ENCODE results near the gene CWC22. TPM values are rescaled to one million over a fixed set of nuclear protein-coding genes. Genes with fewer than 3 reads are reported as not detected.

Gene CWC22
- polyA plus RNA-seq, 1 donor from 2014 or later: 16.0 TPM

DNA sequence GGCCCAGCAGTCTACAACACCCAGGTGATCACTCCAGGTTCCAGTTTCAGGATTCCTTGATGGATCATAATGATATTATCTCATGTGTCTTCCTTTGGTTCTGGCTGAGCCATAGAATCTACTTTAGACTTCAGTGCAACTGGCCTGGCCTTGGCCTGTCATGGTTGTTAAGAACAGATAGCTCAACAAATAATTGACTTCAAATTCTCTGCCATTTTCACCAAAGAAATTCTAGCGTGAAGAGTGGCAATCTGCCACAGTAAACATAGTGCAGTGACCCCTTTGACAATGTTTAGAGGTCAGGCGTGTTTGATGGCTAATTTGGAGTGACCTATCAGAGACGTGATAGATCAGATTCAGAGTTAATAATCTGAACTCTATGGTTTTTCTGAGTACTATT is 95.5 kb downstream of the CWC22 start:
- Histone ChIP-seq H3K4me2 (ENCODE audit: low read length) (no peak overlapping the region), H3K27me3 (ENCODE audit: insufficient read depth, low read depth, low read length) (no peaks in the 10 kb centered on the region), H3K9ac (ENCODE audit: low read length) (no peak overlapping the region), H4K20me1 (ENCODE audit: insufficient read depth) (no peaks in the 10 kb centered on the region), H3K27ac (ENCODE audit: low read length) (no peak overlapping the region), H3K79me2 (replicated peaks; ENCODE audit: insufficient read depth, low read length) (no peaks in the 10 kb centered on the region), H3K9me2 (ENCODE audit: insufficient read depth, low read length) (no peaks in the 10 kb centered on the region), H3K4me3 (ENCODE audit: low read length) (no peak overlapping the region), H3K9me3 (ENCODE audit: low read length) (no peaks in the 10 kb centered on the region), H2AFZ (ENCODE audit: low read depth, low read length) (no peak overlapping the region), H3K36me3 (ENCODE audit: insufficient read depth, low read length) (no peaks in the 10 kb centered on the region), H3F3A (ENCODE audit: insufficient read depth, low read length, poor library complexity, severe bottlenecking) (no peaks in the 10 kb centered on the region)
- TF ChIP-seq RAD21 (conservative IDR thresholded peaks at IDR 0.05) (no peak), MXI1 (conservative IDR thresholded peaks at IDR 0.05; ENCODE audit: poor library complexity, severe bottlenecking) (no peak), EZH2 (IDR thresholded peaks at IDR 0.05; ENCODE audit: borderline replicate concordance, insufficient read depth, low read length, poor library complexity, severe bottlenecking) (no peak), REST (IDR thresholded peaks at IDR 0.05; ENCODE audit: borderline replicate concordance) (no peak), SMC3 (conservative IDR thresholded peaks at IDR 0.05; ENCODE audit: poor library complexity) (no peak), EP300 (conservative IDR thresholded peaks at IDR 0.05; ENCODE audit: poor library complexity, severe bottlenecking) (no peak), TAF1 (IDR thresholded peaks at IDR 0.05; ENCODE audit: low read depth) (no peak), POLR2AphosphoS5 (IDR thresholded peaks at IDR 0.05) (no peak)
- TF ChIP-seq, protein P1, sequence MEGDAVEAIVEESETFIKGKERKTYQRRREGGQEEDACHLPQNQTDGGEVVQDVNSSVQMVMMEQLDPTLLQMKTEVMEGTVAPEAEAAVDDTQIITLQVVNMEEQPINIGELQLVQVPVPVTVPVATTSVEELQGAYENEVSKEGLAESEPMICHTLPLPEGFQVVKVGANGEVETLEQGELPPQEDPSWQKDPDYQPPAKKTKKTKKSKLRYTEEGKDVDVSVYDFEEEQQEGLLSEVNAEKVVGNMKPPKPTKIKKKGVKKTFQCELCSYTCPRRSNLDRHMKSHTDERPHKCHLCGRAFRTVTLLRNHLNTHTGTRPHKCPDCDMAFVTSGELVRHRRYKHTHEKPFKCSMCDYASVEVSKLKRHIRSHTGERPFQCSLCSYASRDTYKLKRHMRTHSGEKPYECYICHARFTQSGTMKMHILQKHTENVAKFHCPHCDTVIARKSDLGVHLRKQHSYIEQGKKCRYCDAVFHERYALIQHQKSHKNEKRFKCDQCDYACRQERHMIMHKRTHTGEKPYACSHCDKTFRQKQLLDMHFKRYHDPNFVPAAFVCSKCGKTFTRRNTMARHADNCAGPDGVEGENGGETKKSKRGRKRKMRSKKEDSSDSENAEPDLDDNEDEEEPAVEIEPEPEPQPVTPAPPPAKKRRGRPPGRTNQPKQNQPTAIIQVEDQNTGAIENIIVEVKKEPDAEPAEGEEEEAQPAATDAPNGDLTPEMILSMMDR (IDR thresholded peaks at IDR 0.05; ENCODE audit: poor library complexity, severe bottlenecking): no peak

DNA sequence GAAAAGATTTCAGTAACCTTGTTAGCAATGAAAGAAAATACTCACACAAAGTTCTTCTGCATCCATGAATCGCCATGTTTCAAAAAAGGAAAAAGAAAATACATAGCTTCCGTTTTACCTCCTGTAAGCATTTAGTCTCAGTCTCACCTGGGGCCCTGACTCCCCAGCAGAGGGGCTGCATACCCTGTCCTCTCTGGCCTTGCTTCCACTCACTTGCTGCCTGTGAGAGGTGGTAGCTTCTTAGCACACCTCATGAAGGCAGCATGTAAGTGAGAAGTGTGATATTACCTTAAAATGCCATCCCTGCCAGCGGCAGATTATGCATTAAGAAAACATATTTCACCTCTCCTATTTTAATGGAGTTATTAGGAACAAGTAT is 96.4 kb downstream of the CWC22 start:
- no peaks in the 10 kb centered on the region for H3K79me2 ChIP-seq (replicated peaks; ENCODE audit: insufficient read depth, low read length)
- H4K20me1 ChIP-seq (ENCODE audit: insufficient read depth): no peaks in the 10 kb centered on the region
- no peak overlapping the region for H3K4me2 ChIP-seq (ENCODE audit: low read length)
- no peaks in the 10 kb centered on the region for H3K36me3 ChIP-seq (ENCODE audit: insufficient read depth, low read length)
- no peak overlapping the region for H3K9ac ChIP-seq (ENCODE audit: low read length)
- no peaks in the 10 kb centered on the region for H3K27me3 ChIP-seq (ENCODE audit: insufficient read depth, low read depth, low read length)
- no peak overlapping the region for H3K4me3 ChIP-seq (ENCODE audit: low read length)
- no peak overlapping the region for H3K27ac ChIP-seq (ENCODE audit: low read length)
- no peaks in the 10 kb centered on the region for H3F3A ChIP-seq (ENCODE audit: insufficient read depth, low read length, poor library complexity, severe bottlenecking)
- no peaks in the 10 kb centered on the region for H3K9me2 ChIP-seq (ENCODE audit: insufficient read depth, low read length)
- H2AFZ ChIP-seq (ENCODE audit: low read depth, low read length): no peak overlapping the region
- no peaks in the 10 kb centered on the region for H3K9me3 ChIP-seq (ENCODE audit: low read length)
- no peak for TF ChIP-seq EP300 (conservative IDR thresholded peaks at IDR 0.05; ENCODE audit: poor library complexity, severe bottlenecking)
- no peak for TF ChIP-seq REST (IDR thresholded peaks at IDR 0.05; ENCODE audit: borderline replicate concordance)
- TF ChIP-seq, protein P1 (IDR thresholded peaks at IDR 0.05; ENCODE audit: poor library complexity, severe bottlenecking): no peak
- TF ChIP-seq POLR2AphosphoS5 (IDR thresholded peaks at IDR 0.05): no peak
- TF ChIP-seq EZH2 (IDR thresholded peaks at IDR 0.05; ENCODE audit: borderline replicate concordance, insufficient read depth, low read length, poor library complexity, severe bottlenecking): no peak

Measured in neural cell (in vitro differentiated cells).